ENCODE results near the gene EPB41L1.

- TF ChIP-seq, protein P1, sequence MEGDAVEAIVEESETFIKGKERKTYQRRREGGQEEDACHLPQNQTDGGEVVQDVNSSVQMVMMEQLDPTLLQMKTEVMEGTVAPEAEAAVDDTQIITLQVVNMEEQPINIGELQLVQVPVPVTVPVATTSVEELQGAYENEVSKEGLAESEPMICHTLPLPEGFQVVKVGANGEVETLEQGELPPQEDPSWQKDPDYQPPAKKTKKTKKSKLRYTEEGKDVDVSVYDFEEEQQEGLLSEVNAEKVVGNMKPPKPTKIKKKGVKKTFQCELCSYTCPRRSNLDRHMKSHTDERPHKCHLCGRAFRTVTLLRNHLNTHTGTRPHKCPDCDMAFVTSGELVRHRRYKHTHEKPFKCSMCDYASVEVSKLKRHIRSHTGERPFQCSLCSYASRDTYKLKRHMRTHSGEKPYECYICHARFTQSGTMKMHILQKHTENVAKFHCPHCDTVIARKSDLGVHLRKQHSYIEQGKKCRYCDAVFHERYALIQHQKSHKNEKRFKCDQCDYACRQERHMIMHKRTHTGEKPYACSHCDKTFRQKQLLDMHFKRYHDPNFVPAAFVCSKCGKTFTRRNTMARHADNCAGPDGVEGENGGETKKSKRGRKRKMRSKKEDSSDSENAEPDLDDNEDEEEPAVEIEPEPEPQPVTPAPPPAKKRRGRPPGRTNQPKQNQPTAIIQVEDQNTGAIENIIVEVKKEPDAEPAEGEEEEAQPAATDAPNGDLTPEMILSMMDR (conservative IDR thresholded peaks at IDR 0.05): no peak
- no peak for TF ChIP-seq EZH2 (IDR thresholded peaks at IDR 0.05; ENCODE audit: low read depth)
These were observed 43.5 kb upstream of the EPB41L1 start for GRCh38 chr20:36110994-36111393.
